Neural cell (in vitro differentiated cells): ENCODE results near the gene SCYL1. TPM values are rescaled to one million over a fixed set of nuclear protein-coding genes. Genes with fewer than 3 reads are reported as not detected.

ENCODE experiments used
- H2AFZ ChIP-seq: fragments of 200-600, 300-800 bp; sonication (generic), shearing (Covaris generic); 2 replicates; pipeline ENCODE4 v1.6.0; 2014; ENCODE audit warnings: low read depth, mild to moderate bottlenecking, antibody characterized with exemption, low read length, moderate library complexity
- H3F3A ChIP-seq: fragments of 200-600 bp; shearing (Covaris generic); 2 replicates; pipeline ENCODE4 v1.6.1; 2016; ENCODE audit warnings: mild to moderate bottlenecking, moderate library complexity, mixed read lengths, antibody characterized with exemption, low read length; ENCODE audit not compliant: insufficient read depth, poor library complexity, severe bottlenecking
- H3K27ac ChIP-seq: fragments of 200-600, 300-800 bp; sonication (generic), shearing (Covaris generic); 2 replicates; pipeline ENCODE4 v1.5.1; 2014; ENCODE audit warnings: mild to moderate bottlenecking, low read length, moderate library complexity
- H3K27me3 ChIP-seq: fragments of 300-800, 200-600 bp; sonication (generic), shearing (Covaris generic); 2 replicates; pipeline ENCODE4 v1.6.0; 2014; ENCODE audit warnings: mild to moderate bottlenecking, low read depth, low read length, moderate library complexity; ENCODE audit not compliant: insufficient read depth
- H3K36me3 ChIP-seq: fragments of 300-800, 200-600 bp; sonication (generic), shearing (Covaris generic); 2 replicates; pipeline ENCODE4 v1.5.1; 2014; ENCODE audit warnings: mild to moderate bottlenecking, antibody characterized with exemption, low read length, moderate library complexity; ENCODE audit not compliant: insufficient read depth
- H3K4me2 ChIP-seq: fragments of 300-800, 200-600 bp; sonication (generic), shearing (Covaris generic); 2 replicates; pipeline ENCODE4 v1.6.0; 2014; ENCODE audit warnings: mild to moderate bottlenecking, low read length
- H3K4me3 ChIP-seq: fragments of 300-800, 200-600 bp; sonication (generic), shearing (Covaris generic); 2 replicates; pipeline ENCODE4 v1.5.1; 2014; ENCODE audit warnings: mild to moderate bottlenecking, low read length, moderate library complexity
- H3K79me2 ChIP-seq: fragments of 200-600 bp; shearing (Covaris generic); replicated peaks from 2 replicates; pipeline ENCODE4 v1.6.0; 2014; ENCODE audit warnings: mild to moderate bottlenecking, low read length, moderate library complexity; ENCODE audit not compliant: insufficient read depth
- H3K9ac ChIP-seq: fragments of 300-800, 200-600 bp; sonication (generic), shearing (Covaris generic); 2 replicates; pipeline ENCODE4 v1.6.1; 2016; ENCODE audit warnings: mild to moderate bottlenecking, low read length, mixed read lengths
- H3K9me2 ChIP-seq: fragments of 200-600 bp; shearing (Covaris generic); 2 replicates; pipeline ENCODE4 v1.6.1; 2016; ENCODE audit warnings: mild to moderate bottlenecking, low read length, mixed read lengths; ENCODE audit not compliant: insufficient read depth
- H3K9me3 ChIP-seq: fragments of 200-600, 300-800 bp; sonication (generic), shearing (Covaris generic); 2 replicates; pipeline ENCODE4 v1.6.1; 2016; ENCODE audit warnings: mild to moderate bottlenecking, mixed run types, low read length, moderate library complexity, mixed read lengths
- H4K20me1 ChIP-seq: fragments of 200-600 bp; shearing (Covaris generic); 2 replicates; pipeline ENCODE4 v1.6.1; 2016; ENCODE audit warnings: mild to moderate bottlenecking, mixed run types; ENCODE audit not compliant: insufficient read depth
- CTCF ChIP-seq: fragments of 450-650 bp; IDR thresholded peaks from 2 replicates; pipeline ENCODE4 v1.5.1; 2014; ENCODE audit warnings: antibody characterized with exemption, mild to moderate bottlenecking, moderate library complexity; ENCODE audit not compliant: poor library complexity, severe bottlenecking
- EP300 ChIP-seq: fragments of 450-650 bp; conservative IDR thresholded peaks from 2 replicates; pipeline ENCODE4 v1.6.1; 2014; ENCODE audit warnings: antibody characterized with exemption, mild to moderate bottlenecking, moderate library complexity; ENCODE audit not compliant: poor library complexity, severe bottlenecking
- EZH2 ChIP-seq: fragments of 200-600, 300-800 bp; shearing (Covaris generic), sonication (generic); IDR thresholded peaks from 2 replicates; pipeline ENCODE4 v1.6.1; 2014; ENCODE audit warnings: antibody characterized with exemption, low read length, borderline replicate concordance, mild to moderate bottlenecking; ENCODE audit not compliant: insufficient read depth, poor library complexity, severe bottlenecking
- MXI1 ChIP-seq: fragments of 450-650 bp; conservative IDR thresholded peaks from 2 replicates; pipeline ENCODE4 v1.6.1; 2014; ENCODE audit warnings: antibody characterized with exemption, mild to moderate bottlenecking; ENCODE audit not compliant: poor library complexity, severe bottlenecking
- POLR2AphosphoS5 ChIP-seq: IDR thresholded peaks from 2 replicates; pipeline ENCODE4 v1.6.1; 2012
- RAD21 ChIP-seq: fragments of 450-650 bp; conservative IDR thresholded peaks from 2 replicates; pipeline ENCODE4 v1.6.1; 2014; ENCODE audit warnings: antibody characterized with exemption, mild to moderate bottlenecking, moderate library complexity
- SMC3 ChIP-seq: fragments of 450-650 bp; conservative IDR thresholded peaks from 2 replicates; pipeline ENCODE4 v1.6.1; 2014; ENCODE audit warnings: antibody characterized with exemption, mild to moderate bottlenecking, moderate library complexity; ENCODE audit not compliant: poor library complexity
- TAF1 ChIP-seq: IDR thresholded peaks from 2 replicates; pipeline ENCODE4 v1.6.1; 2012; ENCODE audit warnings: low read depth
- polyA plus RNA-seq: library from polyadenylated mRNA; depleted of rRNA; stranded (reverse); fragments of >200 nt; gene quantifications from 2 replicates; pipeline ENCODE4 v1.2.3, GENCODE V29; 2014
- TF ChIP-seq, protein P1 (sequence below): IDR thresholded peaks from 2 replicates; pipeline ENCODE4 v1.6.1; 2012; ENCODE audit warnings: borderline replicate concordance

SCYL1 gene
- polyA plus RNA-seq, 1 donor from 2014 or later = 48.3 TPM

DNA sequence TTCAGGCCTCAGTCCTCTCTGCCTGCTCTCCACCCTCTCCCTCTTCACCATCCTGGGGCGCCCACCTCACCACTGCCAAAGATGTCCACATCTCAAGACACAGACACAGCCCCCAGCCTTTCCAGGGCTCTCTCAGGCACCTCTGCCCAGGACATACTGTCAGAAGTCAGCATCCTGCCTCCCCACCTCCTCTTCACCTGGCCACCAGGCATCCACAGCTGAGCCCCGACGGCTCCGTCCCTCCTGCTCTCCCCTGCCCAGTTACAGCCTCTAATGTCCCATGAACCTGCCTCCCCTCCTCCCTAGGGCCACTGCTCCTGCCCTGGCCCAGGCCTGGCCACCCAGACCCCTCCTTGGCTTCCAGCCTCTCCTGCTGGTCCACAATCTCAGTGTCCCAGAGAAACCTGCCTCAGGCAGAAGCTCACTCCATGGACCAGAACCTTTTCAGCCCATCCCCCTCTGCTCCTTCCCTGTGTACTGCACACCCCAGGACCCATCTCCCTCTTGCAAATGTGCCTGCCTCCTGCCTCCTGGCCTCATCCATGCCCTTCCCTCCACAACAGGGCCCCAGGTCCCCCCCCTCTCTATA, 30.1 kb downstream of the SCYL1 start:
- H3K4me2 ChIP-seq = no peak overlapping the region
- H3K27ac ChIP-seq = no peak overlapping the region
- no peaks in the 10 kb centered on the region for H3K9me3 ChIP-seq
- H3K4me3 ChIP-seq = no peak overlapping the region
- no peaks in the 10 kb centered on the region for H3K9me2 ChIP-seq
- no peaks in the 10 kb centered on the region for H3K27me3 ChIP-seq
- H3K9ac ChIP-seq = no peak overlapping the region
- no peak overlapping the region for H2AFZ ChIP-seq
- H3K79me2 ChIP-seq = no peaks in the 10 kb centered on the region
- H3F3A ChIP-seq = no peaks in the 10 kb centered on the region
- TF ChIP-seq MXI1 (no peak), EP300 (no peak), CTCF (no peak), EZH2 (no peak), SMC3 (no peak), RAD21 (no peak), TAF1 (no peak), POLR2AphosphoS5 (no peak)
- TF ChIP-seq, protein P1, sequence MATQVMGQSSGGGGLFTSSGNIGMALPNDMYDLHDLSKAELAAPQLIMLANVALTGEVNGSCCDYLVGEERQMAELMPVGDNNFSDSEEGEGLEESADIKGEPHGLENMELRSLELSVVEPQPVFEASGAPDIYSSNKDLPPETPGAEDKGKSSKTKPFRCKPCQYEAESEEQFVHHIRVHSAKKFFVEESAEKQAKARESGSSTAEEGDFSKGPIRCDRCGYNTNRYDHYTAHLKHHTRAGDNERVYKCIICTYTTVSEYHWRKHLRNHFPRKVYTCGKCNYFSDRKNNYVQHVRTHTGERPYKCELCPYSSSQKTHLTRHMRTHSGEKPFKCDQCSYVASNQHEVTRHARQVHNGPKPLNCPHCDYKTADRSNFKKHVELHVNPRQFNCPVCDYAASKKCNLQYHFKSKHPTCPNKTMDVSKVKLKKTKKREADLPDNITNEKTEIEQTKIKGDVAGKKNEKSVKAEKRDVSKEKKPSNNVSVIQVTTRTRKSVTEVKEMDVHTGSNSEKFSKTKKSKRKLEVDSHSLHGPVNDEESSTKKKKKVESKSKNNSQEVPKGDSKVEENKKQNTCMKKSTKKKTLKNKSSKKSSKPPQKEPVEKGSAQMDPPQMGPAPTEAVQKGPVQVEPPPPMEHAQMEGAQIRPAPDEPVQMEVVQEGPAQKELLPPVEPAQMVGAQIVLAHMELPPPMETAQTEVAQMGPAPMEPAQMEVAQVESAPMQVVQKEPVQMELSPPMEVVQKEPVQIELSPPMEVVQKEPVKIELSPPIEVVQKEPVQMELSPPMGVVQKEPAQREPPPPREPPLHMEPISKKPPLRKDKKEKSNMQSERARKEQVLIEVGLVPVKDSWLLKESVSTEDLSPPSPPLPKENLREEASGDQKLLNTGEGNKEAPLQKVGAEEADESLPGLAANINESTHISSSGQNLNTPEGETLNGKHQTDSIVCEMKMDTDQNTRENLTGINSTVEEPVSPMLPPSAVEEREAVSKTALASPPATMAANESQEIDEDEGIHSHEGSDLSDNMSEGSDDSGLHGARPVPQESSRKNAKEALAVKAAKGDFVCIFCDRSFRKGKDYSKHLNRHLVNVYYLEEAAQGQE = no peak
- no peaks in the 10 kb centered on the region for H3K36me3 ChIP-seq
- H4K20me1 ChIP-seq = no peaks in the 10 kb centered on the region

DNA sequence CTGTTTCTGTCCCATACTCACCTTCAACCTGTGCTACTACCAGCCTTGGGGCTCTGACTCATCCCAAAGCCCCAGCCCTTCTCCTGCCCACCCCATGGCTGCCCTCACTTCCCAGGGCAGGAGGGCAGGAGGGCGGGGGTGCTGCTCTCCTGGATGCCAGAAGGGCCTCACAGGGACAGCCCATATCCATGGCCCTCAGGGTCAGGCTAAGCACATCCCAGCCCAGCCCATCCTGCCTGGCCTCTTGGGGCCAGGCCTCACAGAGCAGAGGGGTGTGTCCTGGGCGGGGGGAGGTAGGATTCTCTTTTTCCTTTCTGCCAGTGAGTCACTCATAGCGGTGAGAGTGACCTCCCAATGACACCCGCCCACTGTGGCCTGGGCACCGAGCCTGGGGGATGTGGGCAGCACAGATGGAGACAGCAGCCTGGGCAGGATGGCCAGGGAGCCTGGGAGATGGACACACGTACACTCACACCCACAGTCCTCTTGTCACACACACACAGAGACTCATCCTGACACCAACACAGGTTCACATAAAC, 30.9 kb downstream of the SCYL1 start:
- no peaks in the 10 kb centered on the region for H3F3A ChIP-seq

More for the DNA sequence above, 30.9 kb downstream of the SCYL1 start:
- no peaks in the 10 kb centered on the region for H3K9me3 ChIP-seq
- H3K27ac ChIP-seq = no peak overlapping the region
- TF ChIP-seq TAF1 (no peak), CTCF (no peak), MXI1 (no peak), POLR2AphosphoS5 (no peak), EP300 (no peak), RAD21 (no peak), EZH2 (no peak), SMC3 (no peak)
- TF ChIP-seq, protein P1 = no peak
- no peaks in the 10 kb centered on the region for H4K20me1 ChIP-seq
- no peaks in the 10 kb centered on the region for H3K27me3 ChIP-seq
- H3K79me2 ChIP-seq = no peaks in the 10 kb centered on the region
- H3K36me3 ChIP-seq = no peaks in the 10 kb centered on the region
- H3K9me2 ChIP-seq = no peaks in the 10 kb centered on the region
- H2AFZ ChIP-seq = no peak overlapping the region
- H3K4me3 ChIP-seq = no peak overlapping the region
- H3K9ac ChIP-seq = no peak overlapping the region
- H3K4me2 ChIP-seq = no peak overlapping the region
